K562 (cell line): ENCODE results near the gene MAGI1.

Source experiments
- BRD4 ChIP-seq: fragments of 200-600 bp; sonication (generic); IDR thresholded peaks from 2 replicates; pipeline ENCODE4 v1.6.1; 2017; ENCODE audit warnings: inconsistent platforms
- COPS2 ChIP-seq: fragments of 450-650 bp; conservative IDR thresholded peaks from 2 replicates; pipeline ENCODE4 v1.6.1; 2016; ENCODE audit warnings: mild to moderate bottlenecking, moderate library complexity
- HDAC2 ChIP-seq: fragments of 450-650 bp; IDR thresholded peaks from 2 replicates; pipeline ENCODE4 v1.6.1; 2016; ENCODE audit warnings: mild to moderate bottlenecking
- KLF6 ChIP-seq: fragments of 250-450 bp; sonication (Bioruptor Pico); IDR thresholded peaks from 2 replicates; pipeline ENCODE4 v1.4.0; 2020; ENCODE audit warnings: mild to moderate bottlenecking, moderate library complexity, borderline replicate concordance
- LARP7 ChIP-seq: fragments of 450-650 bp; IDR thresholded peaks from 2 replicates; pipeline ENCODE4 v1.6.1; 2016
- NFATC3 ChIP-seq: fragments of 450-650 bp; IDR thresholded peaks from 2 replicates; pipeline ENCODE4 v1.6.1; 2017; ENCODE audit warnings: mild to moderate bottlenecking
- NFYB ChIP-seq: IDR thresholded peaks from 2 replicates; pipeline ENCODE4 v1.6.1; 2011; ENCODE audit warnings: mild to moderate bottlenecking, moderate library complexity; ENCODE audit not compliant: insufficient read length; ENCODE audit errors: extremely low read depth
- POLR2A ChIP-seq: fragments of 450-650 bp; conservative IDR thresholded peaks from 2 replicates; pipeline ENCODE4 v1.6.1; 2016
- SIN3B ChIP-seq: fragments of 450-650 bp; IDR thresholded peaks from 2 replicates; pipeline ENCODE4 v1.6.1; 2017; ENCODE audit warnings: low read depth, mild to moderate bottlenecking, moderate library complexity
- SP1 ChIP-seq: sonication (generic); formaldehyde crosslinking; IDR thresholded peaks from 2 replicates; pipeline ENCODE4 v1.8.1; 2022; ENCODE audit warnings: mild to moderate bottlenecking, missing genetic modification reagents
- ZNF445 ChIP-seq: fragments of 250-450 bp; sonication (Bioruptor Pico); IDR thresholded peaks from 2 replicates; pipeline ENCODE4 v1.4.0; 2020; ENCODE audit warnings: low read depth, mild to moderate bottlenecking, moderate library complexity
- TF ChIP-seq, protein P1 (sequence below), 3 experiments: IDR thresholded peaks in 2 of 3; conservative IDR thresholded peaks in 1 of 3; 2 replicates each; pipeline ENCODE4 v1.5.1; 2011 to 2012; ENCODE audit warnings: low read length in 3 of 3, mild to moderate bottlenecking in 3 of 3, control low read depth in 2 of 3, improper control_type of control experiment in 1 of 3, inconsistent platforms in 1 of 3, low read depth in 1 of 3, mixed read lengths in 1 of 3, moderate library complexity in 1 of 3; ENCODE audit not compliant: insufficient read depth in 2 of 3
- TF ChIP-seq, protein P2 (sequence below), 2 experiments: IDR thresholded peaks; 2 replicates each; pipeline ENCODE4 v1.6.1; 2011; ENCODE audit warnings: borderline replicate concordance in 1 of 2, control low read depth in 1 of 2, low read depth in 1 of 2, low read length in 1 of 2, mild to moderate bottlenecking in 1 of 2, mixed read lengths in 1 of 2, moderate library complexity in 1 of 2; ENCODE audit not compliant: insufficient read depth in 1 of 2, insufficient read length in 1 of 2, poor library complexity in 1 of 2, severe bottlenecking in 1 of 2; ENCODE audit errors: extremely low read depth in 1 of 2

DNA sequence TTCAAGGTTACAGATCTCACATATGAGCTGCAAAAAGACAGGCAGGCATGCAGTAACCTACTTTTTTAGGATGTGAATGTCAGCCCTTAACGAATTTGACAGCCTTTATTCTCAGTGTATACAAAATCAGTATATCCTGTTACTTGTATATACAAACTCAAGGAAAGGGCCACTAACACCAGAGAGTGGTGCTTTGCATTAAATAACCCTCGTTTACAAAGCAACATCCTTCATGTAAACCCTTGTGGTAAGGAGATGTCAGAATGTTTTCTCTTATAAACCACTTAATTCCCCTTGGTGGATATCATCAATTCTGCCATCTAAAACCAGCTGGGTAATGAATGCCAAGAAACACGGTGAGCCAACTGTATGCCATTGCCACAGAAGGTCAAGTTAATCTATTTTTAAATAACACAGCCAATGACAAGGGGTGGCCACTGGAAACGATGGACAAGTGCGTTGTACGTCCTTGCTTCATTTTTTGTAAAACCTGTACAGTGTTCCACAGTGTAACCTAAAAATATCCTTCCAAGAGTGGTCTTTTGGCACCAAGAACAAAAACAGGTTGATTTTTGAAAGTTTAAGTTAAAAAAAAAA lies 7.5 kb downstream of the MAGI1 start:
- TF ChIP-seq NFATC3 (no peak), KLF6 (CRISPR knock-in tag) (no peak), NFYB (no peak), POLR2A (no peak), SIN3B (no peak), LARP7 (no peak), HDAC2 (no peak), SP1 (CRISPR knock-in tag) (no peak), ZNF445 (CRISPR knock-in tag) (no peak), COPS2 (no peak), BRD4 (no peak)
- TF ChIP-seq, protein P1, sequence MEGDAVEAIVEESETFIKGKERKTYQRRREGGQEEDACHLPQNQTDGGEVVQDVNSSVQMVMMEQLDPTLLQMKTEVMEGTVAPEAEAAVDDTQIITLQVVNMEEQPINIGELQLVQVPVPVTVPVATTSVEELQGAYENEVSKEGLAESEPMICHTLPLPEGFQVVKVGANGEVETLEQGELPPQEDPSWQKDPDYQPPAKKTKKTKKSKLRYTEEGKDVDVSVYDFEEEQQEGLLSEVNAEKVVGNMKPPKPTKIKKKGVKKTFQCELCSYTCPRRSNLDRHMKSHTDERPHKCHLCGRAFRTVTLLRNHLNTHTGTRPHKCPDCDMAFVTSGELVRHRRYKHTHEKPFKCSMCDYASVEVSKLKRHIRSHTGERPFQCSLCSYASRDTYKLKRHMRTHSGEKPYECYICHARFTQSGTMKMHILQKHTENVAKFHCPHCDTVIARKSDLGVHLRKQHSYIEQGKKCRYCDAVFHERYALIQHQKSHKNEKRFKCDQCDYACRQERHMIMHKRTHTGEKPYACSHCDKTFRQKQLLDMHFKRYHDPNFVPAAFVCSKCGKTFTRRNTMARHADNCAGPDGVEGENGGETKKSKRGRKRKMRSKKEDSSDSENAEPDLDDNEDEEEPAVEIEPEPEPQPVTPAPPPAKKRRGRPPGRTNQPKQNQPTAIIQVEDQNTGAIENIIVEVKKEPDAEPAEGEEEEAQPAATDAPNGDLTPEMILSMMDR (IDR thresholded peaks at IDR 0.05 in 2 of 3, conservative IDR thresholded peaks at IDR 0.05 in 1 of 3; ENCODE audit: insufficient read depth in 2 of 3, low read depth in 1 of 3, low read length in 3 of 3) = no peak
- TF ChIP-seq, protein P2, sequence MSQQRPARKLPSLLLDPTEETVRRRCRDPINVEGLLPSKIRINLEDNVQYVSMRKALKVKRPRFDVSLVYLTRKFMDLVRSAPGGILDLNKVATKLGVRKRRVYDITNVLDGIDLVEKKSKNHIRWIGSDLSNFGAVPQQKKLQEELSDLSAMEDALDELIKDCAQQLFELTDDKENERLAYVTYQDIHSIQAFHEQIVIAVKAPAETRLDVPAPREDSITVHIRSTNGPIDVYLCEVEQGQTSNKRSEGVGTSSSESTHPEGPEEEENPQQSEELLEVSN (IDR thresholded peaks at IDR 0.05; ENCODE audit: borderline replicate concordance in 1 of 2, extremely low read depth in 1 of 2, insufficient read depth in 1 of 2, insufficient read length in 1 of 2, low read depth in 1 of 2, low read length in 1 of 2, poor library complexity in 1 of 2, severe bottlenecking in 1 of 2) = no peak
